C1 segment of cervical spinal cord (tissue), 14 donors: ENCODE measurements around the gene SLC39A11.
A peak's percentile ranks its signal among the peaks of the same experiment; 100 is the strongest.

Source experiments
- DNase-seq, 14 donors: peaks; one replicate each; lab custom pipeline; 2025; lab: John Stamatoyannopoulos, UW

Gene SLC39A11

GRCh38 chr17:72603420-72604242, 488.9 kb downstream of the SLC39A11 start:
- DNase-seq = no peak

- peak in 1 of 14 donors; percentile 66 for DNase-seq
Observed at GRCh38 chr17:72602517-72603419, 489.7 kb downstream of the SLC39A11 start.

GRCh38 chr17:72600934-72601333, 491.6 kb downstream of the SLC39A11 start:
- DNase-seq = no peak

GRCh38 chr17:72599891-72600290, 492.6 kb downstream of the SLC39A11 start:
- no peak for DNase-seq

GRCh38 chr17:72598695-72599094, 493.8 kb downstream of the SLC39A11 start:
- no peak for DNase-seq

GRCh38 chr17:72597354-72598087, 495.0 kb downstream of the SLC39A11 start:
- DNase-seq = no peak
